GM18951 (cell line): ENCODE data around the gene MED10.

Experiments used
- POLR2A ChIP-seq: IDR thresholded peaks from 4 replicates; pipeline ENCODE4 v1.6.1; 2011; ENCODE audit warnings: mild to moderate bottlenecking; ENCODE audit not compliant: insufficient read length, insufficient read depth; ENCODE audit errors: extremely low read depth
- in situ Hi-C: fragments of 300-500 bp; cut with MboI; formaldehyde crosslinking; loops from one replicate; pipeline ENCODE4 v1.12.0; 2022; ENCODE audit warnings: low sequenced_read_pairs, mixed read lengths, inconsistent platforms; ENCODE audit not compliant: unreplicated experiment

MED10 gene

GRCh38 chr5:6343951-6344592 is 34.3 kb downstream of the MED10 start:
- in situ Hi-C loops, result no loop called here
- TF ChIP-seq POLR2A, result no peak

GRCh38 chr5:6342689-6343315 is 35.5 kb downstream of the MED10 start:
- in situ Hi-C loops, result no loop called here

GRCh38 chr5:6340100-6340499 is 38.2 kb downstream of the MED10 start:
- in situ Hi-C loops, result no loop called here
- no peak for TF ChIP-seq POLR2A

More at GRCh38 chr5:6342689-6343315, 35.5 kb downstream of the MED10 start:
- no peak for TF ChIP-seq POLR2A

- TF ChIP-seq POLR2A, result no peak
- in situ Hi-C loops, result no loop called here
Observed at GRCh38 chr5:6338871-6339270, 39.5 kb downstream of the MED10 start.

- TF ChIP-seq POLR2A, result no peak
- in situ Hi-C loops, result no loop called here
Observed at GRCh38 chr5:6338135-6338534, 40.2 kb downstream of the MED10 start.

- in situ Hi-C loops, result no loop called here
- TF ChIP-seq POLR2A, result no peak
Observed at GRCh38 chr5:6333182-6333905, 45.0 kb downstream of the MED10 start.

GRCh38 chr5:6328173-6328572 is 50.2 kb downstream of the MED10 start:
- no peak for TF ChIP-seq POLR2A

GRCh38 chr5:6326776-6327175 is 51.6 kb downstream of the MED10 start:
- TF ChIP-seq POLR2A, result no peak
- in situ Hi-C loops, result no loop called here

More at GRCh38 chr5:6328173-6328572, 50.2 kb downstream of the MED10 start:
- in situ Hi-C loops, result no loop called here

GRCh38 chr5:6322163-6322713 is 56.1 kb downstream of the MED10 start:
- in situ Hi-C loops, result no loop called here
- no peak for TF ChIP-seq POLR2A
